LNCAP (cell line): ENCODE results near the gene PHC2.

ENCODE experiments used
- CTCF ChIP-seq: fragments of 450-650 bp; IDR thresholded peaks from 2 replicates; pipeline ENCODE4 v1.5.1; 2017; ENCODE audit warnings: mild to moderate bottlenecking

Gene PHC2

GRCh38 chr1:33410091-33410701 lies 20.7 kb downstream of the PHC2 start:
- no peak for TF ChIP-seq CTCF

DNA sequence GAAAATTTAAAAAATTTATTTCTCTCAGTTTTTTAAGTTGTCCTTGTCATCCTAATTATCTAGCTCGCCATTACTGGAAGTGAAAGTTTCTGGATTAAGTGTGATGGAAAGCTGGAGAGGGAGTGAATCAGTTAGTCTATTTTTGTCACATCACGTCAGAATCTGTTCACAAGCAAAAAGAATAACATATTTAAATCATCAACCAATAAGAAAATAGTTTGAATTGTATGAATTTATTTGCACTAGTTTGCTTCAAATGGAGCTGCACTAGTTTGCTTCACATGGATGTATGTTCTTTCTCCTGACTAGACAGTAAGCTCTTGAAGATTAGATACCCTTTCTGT lies 22.8 kb downstream of the PHC2 start:
- TF ChIP-seq CTCF: no peak

DNA sequence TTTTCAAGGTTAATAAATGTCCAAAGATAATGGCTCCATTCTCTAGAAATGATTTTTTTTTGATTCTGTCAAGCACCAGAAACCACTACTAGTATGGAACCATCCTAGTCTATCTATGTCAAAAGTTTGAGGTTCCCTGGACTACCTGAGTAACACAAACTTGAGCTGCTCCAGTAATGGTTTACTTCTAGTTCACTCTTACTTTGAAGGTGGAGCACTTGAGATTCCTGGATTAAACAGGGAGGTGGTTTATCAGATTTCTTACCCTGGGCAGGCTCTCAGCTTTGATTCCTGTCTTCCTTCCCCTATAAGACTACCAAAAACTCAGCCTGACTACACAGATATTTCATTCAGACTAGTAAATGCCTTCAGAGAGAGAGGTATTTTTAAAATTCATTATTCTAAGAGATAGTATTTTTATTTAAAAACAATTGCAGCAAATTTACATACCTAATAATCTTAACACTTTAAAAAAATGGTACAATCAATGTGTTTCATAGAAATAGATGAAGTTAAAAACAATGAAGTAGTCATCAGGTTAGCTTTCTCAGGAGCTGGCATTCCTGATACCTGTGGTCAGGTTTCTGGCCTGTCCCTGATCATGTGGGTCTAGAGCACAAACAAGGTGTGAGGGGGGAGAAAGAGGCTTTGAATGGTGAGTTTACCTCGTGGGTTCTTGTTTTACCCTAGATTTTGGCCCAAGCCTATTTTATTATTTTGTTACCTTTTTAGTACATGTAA lies 23.4 kb downstream of the PHC2 start:
- TF ChIP-seq CTCF: no peak

DNA sequence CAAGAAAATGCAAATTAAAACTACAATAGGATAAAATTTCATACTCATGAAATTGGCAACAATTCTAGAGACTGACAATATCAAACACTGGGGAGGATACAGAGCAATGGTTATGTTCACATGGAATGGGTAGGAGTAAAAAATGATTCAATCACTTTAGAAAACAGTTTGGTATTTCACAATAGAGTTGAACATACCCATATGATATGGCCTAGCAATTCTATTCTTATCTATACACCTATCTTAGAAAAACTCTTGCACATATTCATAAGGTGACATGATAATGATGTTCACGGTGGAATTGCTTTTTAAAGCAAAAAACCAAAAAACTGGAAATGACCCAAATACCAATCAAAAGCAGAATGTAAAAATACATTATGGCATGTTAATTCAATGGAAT lies 28.7 kb downstream of the PHC2 start:
- TF ChIP-seq CTCF: no peak

- no peak for TF ChIP-seq CTCF
Measured at GRCh38 chr1:33401471-33401870, 29.4 kb downstream of the PHC2 start.

DNA sequence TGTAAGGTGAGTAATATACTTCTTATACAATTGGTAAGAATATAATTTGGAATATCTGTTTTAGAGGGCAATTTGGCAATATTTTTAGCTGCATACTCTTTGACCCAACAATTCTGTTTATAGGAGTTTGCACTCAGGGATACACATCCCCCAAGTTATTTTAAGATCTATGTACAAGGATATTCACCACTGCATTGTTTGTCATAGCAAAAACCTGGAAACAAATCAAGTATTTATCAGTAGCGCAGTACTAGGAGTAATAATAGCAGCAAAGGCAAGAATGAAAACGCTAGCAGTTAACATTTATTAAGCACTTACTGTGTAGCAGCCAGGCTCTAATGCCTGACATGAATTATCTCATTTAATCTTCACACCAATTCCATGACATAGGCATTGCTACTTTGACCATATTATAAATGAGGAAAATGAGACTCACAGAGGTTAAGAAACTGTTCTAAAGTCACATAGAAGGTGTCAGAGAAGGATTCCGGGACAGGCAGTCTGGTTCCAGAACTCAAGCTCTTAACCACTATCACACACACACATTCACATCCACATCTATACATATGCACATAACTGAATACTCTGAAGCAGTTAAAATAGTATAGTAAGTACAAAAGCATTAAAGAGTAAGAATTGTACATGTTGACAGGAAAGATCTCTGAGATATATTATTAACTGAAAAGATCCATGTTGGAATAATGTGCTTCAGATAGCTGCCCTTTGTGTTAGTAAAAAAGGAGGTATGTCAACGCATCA lies 30.6 kb downstream of the PHC2 start:
- TF ChIP-seq CTCF: no peak

DNA sequence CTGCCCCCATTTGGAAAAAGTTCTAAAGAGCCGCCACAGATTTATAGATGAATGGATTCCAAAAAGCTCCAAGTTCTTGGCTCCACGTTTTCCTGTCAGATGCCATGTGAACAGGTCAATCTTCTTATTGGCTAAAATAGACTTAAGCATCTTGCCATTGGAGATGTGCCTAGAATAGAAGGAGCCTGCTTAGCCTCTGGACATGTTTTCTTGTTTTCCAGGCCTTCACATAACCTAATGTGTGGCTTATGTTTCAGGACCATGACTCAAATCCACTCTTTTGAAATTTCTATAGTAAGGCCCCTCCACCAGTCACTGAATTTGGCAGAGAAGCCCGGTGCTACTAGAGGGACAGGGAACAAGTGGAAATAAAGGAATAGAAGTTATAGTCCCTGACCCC lies 31.5 kb downstream of the PHC2 start:
- no peak for TF ChIP-seq CTCF
